Measurements from ENCODE around the gene DDX39B.

DDX39B gene

DNA sequence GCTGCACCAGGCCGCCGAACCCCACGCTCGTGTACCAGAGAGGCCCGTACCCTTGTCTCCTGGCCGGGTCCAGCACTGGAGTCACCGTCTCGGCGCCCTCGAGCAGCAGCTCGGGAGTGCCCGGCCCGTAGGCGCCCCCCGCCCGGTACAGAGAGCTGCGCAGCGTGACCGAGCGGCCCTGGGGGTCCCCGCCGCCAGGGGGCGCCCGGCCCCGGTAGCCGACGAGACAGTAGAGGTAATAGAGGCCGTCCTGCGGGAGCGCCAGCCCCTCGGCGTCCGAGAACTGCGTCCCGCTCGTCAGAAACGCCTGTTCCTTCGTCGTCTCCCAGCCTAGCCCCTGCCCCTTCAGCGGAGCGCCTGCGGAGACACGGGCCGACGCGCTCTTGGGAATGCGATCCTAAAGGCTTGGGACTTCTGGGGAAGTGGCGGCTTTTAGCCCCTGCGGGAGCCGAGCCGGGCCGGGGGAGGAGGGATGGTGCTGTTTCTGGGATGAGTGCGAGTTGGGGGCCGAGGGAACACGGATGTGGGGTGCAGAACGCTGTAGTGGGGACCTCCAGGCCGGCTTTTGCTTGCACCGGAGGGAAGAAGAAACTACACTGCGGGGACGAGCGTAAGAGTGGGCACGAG is 39.1 kb upstream of the DDX39B start:
- peak overlapping the region; percentile 65 for H3K27ac ChIP-seq (ENCODE audit: low read length)
- no peaks in the 10 kb centered on the region for H3K27me3 ChIP-seq (ENCODE audit: low read depth, low read length)
- H3K4me3 ChIP-seq (ENCODE audit: low read depth in 1 of 2, low read length in 2 of 2) = peak overlapping the region; percentile 83 to 86
- peaks cover 0 to 17% of the 10 kb centered on the region in 2 donors for H3K4me1 ChIP-seq (ENCODE audit: control insufficient read depth in 1 of 2, insufficient read depth in 2 of 2, low read length in 2 of 2)
- no peaks in the 10 kb centered on the region for H3K36me3 ChIP-seq (ENCODE audit: control insufficient read depth in 1 of 2, insufficient read depth in 2 of 2, low read length in 2 of 2)
- no peaks in the 10 kb centered on the region for H3K9me3 ChIP-seq (ENCODE audit: control insufficient read depth in 1 of 2, low read length in 2 of 2)

DNA sequence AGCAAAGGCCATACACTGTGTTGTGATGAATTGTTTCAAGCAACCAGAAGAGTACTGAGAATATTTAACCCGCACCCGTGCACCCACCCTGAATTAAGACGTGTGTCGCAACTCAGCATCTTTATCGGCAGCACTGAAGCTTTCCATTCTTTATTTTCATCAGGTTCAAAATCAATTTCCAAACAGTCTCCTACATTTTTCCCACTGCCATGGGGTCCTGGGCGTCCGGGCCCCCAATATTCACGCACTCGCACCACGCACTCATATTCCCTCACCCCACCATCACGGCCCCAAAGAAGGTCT is 38.6 kb upstream of the DDX39B start:
- Histone ChIP-seq H3K36me3 (ENCODE audit: control insufficient read depth in 1 of 2, insufficient read depth in 2 of 2, low read length in 2 of 2) (no peaks in the 10 kb centered on the region), H3K4me3 (ENCODE audit: low read depth in 1 of 2, low read length in 2 of 2) (peak overlapping the region; percentile 83 to 86), H3K27ac (ENCODE audit: low read length) (peak overlapping the region; percentile 65), H3K4me1 (ENCODE audit: control insufficient read depth in 1 of 2, insufficient read depth in 2 of 2, low read length in 2 of 2) (peaks cover 0 to 17% of the 10 kb centered on the region in 2 donors), H3K9me3 (ENCODE audit: control insufficient read depth in 1 of 2, low read length in 2 of 2) (no peaks in the 10 kb centered on the region), H3K27me3 (ENCODE audit: low read depth, low read length) (no peaks in the 10 kb centered on the region)

GRCh38 chr6:31579546-31580437 is 38.0 kb upstream of the DDX39B start:
- Histone ChIP-seq H3K36me3 (ENCODE audit: control insufficient read depth in 1 of 2, insufficient read depth in 2 of 2, low read length in 2 of 2) (no peaks in the 10 kb centered on the region), H3K4me1 (ENCODE audit: control insufficient read depth in 1 of 2, insufficient read depth in 2 of 2, low read length in 2 of 2) (peaks cover 0 to 17% of the 10 kb centered on the region in 2 donors), H3K27me3 (ENCODE audit: low read depth, low read length) (no peaks in the 10 kb centered on the region), H3K4me3 (ENCODE audit: low read depth in 1 of 2, low read length in 2 of 2) (peak overlapping the region; percentile 83 to 86), H3K9me3 (ENCODE audit: control insufficient read depth in 1 of 2, low read length in 2 of 2) (no peaks in the 10 kb centered on the region), H3K27ac (ENCODE audit: low read length) (no peak overlapping the region)

- Histone ChIP-seq H3K36me3 (ENCODE audit: control insufficient read depth in 1 of 2, insufficient read depth in 2 of 2, low read length in 2 of 2) (no peaks in the 10 kb centered on the region), H3K4me3 (ENCODE audit: low read depth in 1 of 2, low read length in 2 of 2) (no peak overlapping the region), H3K4me1 (ENCODE audit: control insufficient read depth in 1 of 2, insufficient read depth in 2 of 2, low read length in 2 of 2) (peaks cover 0 to 17% of the 10 kb centered on the region in 2 donors), H3K27me3 (ENCODE audit: low read depth, low read length) (no peaks in the 10 kb centered on the region), H3K27ac (ENCODE audit: low read length) (no peak overlapping the region), H3K9me3 (ENCODE audit: control insufficient read depth in 1 of 2, low read length in 2 of 2) (no peaks in the 10 kb centered on the region)
These were observed 37.3 kb upstream of the DDX39B start for GRCh38 chr6:31579119-31579505.

DNA sequence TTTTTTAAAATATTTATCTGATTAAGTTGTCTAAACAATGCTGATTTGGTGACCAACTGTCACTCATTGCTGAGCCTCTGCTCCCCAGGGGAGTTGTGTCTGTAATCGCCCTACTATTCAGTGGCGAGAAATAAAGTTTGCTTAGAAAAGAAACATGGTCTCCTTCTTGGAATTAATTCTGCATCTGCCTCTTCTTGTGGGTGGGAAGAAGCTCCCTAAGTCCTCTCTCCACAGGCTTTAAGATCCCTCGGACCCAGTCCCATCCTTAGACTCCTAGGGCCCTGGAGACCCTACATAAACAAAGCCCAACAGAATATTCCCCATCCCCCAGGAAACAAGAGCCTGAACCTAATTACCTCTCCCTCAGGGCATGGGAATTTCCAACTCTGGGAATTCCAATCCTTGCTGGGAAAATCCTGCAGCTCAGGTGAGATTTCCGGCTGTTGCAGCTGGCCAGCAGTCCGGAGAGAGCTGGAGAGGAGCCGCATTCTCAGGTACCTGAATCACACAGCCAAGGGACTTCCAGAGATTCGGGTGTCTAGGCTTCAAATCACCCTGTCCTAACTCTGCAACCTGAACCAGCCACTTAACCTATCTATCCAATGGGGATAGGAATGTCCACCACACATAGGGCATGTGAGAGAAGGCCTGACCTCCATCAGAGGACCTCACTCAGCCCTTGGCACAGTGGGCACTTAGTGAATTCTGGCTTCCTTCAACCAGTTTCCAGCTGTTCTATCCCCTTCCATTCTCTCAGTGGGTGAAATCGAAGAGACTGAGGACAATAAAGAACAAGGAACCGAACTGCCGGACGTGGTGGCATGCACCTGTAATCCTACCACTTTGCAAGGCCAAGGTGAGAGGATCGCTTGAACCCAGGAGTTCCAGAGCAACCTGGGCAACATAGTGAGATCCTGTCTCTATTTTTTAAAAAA is 36.6 kb upstream of the DDX39B start:
- Histone ChIP-seq H3K36me3 (ENCODE audit: control insufficient read depth in 1 of 2, insufficient read depth in 2 of 2, low read length in 2 of 2) (no peaks in the 10 kb centered on the region), H3K9me3 (ENCODE audit: control insufficient read depth in 1 of 2, low read length in 2 of 2) (no peaks in the 10 kb centered on the region), H3K27me3 (ENCODE audit: low read depth, low read length) (no peaks in the 10 kb centered on the region), H3K4me3 (ENCODE audit: low read depth in 1 of 2, low read length in 2 of 2) (no peak overlapping the region), H3K4me1 (ENCODE audit: control insufficient read depth in 1 of 2, insufficient read depth in 2 of 2, low read length in 2 of 2) (peaks cover 0 to 17% of the 10 kb centered on the region in 2 donors), H3K27ac (ENCODE audit: low read length) (no peak overlapping the region)

GRCh38 chr6:31577579-31577966 is 35.8 kb upstream of the DDX39B start:
- H3K4me1 ChIP-seq (ENCODE audit: control insufficient read depth in 1 of 2, insufficient read depth in 2 of 2, low read length in 2 of 2) = peaks cover 0 to 15% of the 10 kb centered on the region in 2 donors
- no peak overlapping the region for H3K4me3 ChIP-seq (ENCODE audit: low read depth in 1 of 2, low read length in 2 of 2)
- H3K36me3 ChIP-seq (ENCODE audit: control insufficient read depth in 1 of 2, insufficient read depth in 2 of 2, low read length in 2 of 2) = no peaks in the 10 kb centered on the region
- no peaks in the 10 kb centered on the region for H3K27me3 ChIP-seq (ENCODE audit: low read depth, low read length)
- no peak overlapping the region for H3K27ac ChIP-seq (ENCODE audit: low read length)
- H3K9me3 ChIP-seq (ENCODE audit: control insufficient read depth in 1 of 2, low read length in 2 of 2) = no peaks in the 10 kb centered on the region

- no peaks in the 10 kb centered on the region for H3K9me3 ChIP-seq (ENCODE audit: control insufficient read depth in 1 of 2, low read length in 2 of 2)
- no peak overlapping the region for H3K27ac ChIP-seq (ENCODE audit: low read length)
- H3K4me1 ChIP-seq (ENCODE audit: control insufficient read depth in 1 of 2, insufficient read depth in 2 of 2, low read length in 2 of 2) = peaks cover 0 to 12% of the 10 kb centered on the region in 2 donors
- no peaks in the 10 kb centered on the region for H3K36me3 ChIP-seq (ENCODE audit: control insufficient read depth in 1 of 2, insufficient read depth in 2 of 2, low read length in 2 of 2)
- H3K27me3 ChIP-seq (ENCODE audit: low read depth, low read length) = no peaks in the 10 kb centered on the region
- peak overlapping the region in 1 of 2 donors; percentile 45 for H3K4me3 ChIP-seq (ENCODE audit: low read depth in 1 of 2, low read length in 2 of 2)
These were observed 35.2 kb upstream of the DDX39B start for GRCh38 chr6:31576897-31577578.

DNA sequence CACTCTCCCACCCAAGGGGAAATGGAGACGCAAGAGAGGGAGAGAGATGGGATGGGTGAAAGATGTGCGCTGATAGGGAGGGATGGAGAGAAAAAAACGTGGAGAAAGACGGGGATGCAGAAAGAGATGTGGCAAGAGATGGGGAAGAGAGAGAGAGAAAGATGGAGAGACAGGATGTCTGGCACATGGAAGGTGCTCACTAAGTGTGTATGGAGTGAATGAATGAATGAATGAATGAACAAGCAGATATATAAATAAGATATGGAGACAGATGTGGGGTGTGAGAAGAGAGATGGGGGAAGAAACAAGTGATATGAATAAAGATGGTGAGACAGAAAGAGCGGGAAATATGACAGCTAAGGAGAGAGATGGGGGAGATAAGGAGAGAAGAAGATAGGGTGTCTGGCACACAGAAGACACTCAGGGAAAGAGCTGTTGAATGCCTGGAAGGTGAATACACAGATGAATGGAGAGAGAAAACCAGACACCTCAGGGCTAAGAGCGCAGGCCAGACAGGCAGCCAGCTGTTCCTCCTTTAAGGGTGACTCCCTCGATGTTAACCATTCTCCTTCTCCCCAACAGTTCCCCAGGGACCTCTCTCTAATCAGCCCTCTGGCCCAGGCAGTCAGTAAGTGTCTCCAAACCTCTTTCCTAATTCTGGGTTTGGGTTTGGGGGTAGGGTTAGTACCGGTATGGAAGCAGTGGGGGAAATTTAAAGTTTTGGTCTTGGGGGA is 34.3 kb upstream of the DDX39B start:
- H3K9me3 ChIP-seq (ENCODE audit: control insufficient read depth in 1 of 2, low read length in 2 of 2) = no peaks in the 10 kb centered on the region
- no peaks in the 10 kb centered on the region for H3K27me3 ChIP-seq (ENCODE audit: low read depth, low read length)
- no peak overlapping the region for H3K27ac ChIP-seq (ENCODE audit: low read length)
- peaks cover 0 to 6% of the 10 kb centered on the region in 2 donors for H3K4me1 ChIP-seq (ENCODE audit: control insufficient read depth in 1 of 2, insufficient read depth in 2 of 2, low read length in 2 of 2)
- H3K4me3 ChIP-seq (ENCODE audit: low read depth in 1 of 2, low read length in 2 of 2) = peak overlapping the region; percentile 32 to 45
- no peaks in the 10 kb centered on the region for H3K36me3 ChIP-seq (ENCODE audit: control insufficient read depth in 1 of 2, insufficient read depth in 2 of 2, low read length in 2 of 2)

DNA sequence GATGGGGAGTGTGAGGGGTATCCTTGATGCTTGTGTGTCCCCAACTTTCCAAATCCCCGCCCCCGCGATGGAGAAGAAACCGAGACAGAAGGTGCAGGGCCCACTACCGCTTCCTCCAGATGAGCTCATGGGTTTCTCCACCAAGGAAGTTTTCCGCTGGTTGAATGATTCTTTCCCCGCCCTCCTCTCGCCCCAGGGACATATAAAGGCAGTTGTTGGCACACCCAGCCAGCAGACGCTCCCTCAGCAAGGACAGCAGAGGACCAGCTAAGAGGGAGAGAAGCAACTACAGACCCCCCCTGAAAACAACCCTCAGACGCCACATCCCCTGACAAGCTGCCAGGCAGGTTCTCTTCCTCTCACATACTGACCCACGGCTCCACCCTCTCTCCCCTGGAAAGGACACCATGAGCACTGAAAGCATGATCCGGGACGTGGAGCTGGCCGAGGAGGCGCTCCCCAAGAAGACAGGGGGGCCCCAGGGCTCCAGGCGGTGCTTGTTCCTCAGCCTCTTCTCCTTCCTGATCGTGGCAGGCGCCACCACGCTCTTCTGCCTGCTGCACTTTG is 33.6 kb upstream of the DDX39B start, which contains the start of gene TNF:
TNF (plus strand) TSS at position 231 of the 567 bp plus-strand sequence; CDS start at position 408, 177 bp downstream.
- H3K27ac ChIP-seq (ENCODE audit: low read length) = no peak within 1 kb of the TSS
- peaks cover 0 to 3% of the 10 kb centered on the region in 2 donors for H3K4me1 ChIP-seq (ENCODE audit: control insufficient read depth in 1 of 2, insufficient read depth in 2 of 2, low read length in 2 of 2)
- H3K4me3 ChIP-seq (ENCODE audit: low read depth in 1 of 2, low read length in 2 of 2) = peak within 1 kb of the TSS; percentile 32 to 45
- H3K9me3 ChIP-seq (ENCODE audit: control insufficient read depth in 1 of 2, low read length in 2 of 2) = no peaks in the 10 kb centered on the region
- no peaks in the 10 kb centered on the region for H3K27me3 ChIP-seq (ENCODE audit: low read depth, low read length)
- H3K36me3 ChIP-seq (ENCODE audit: control insufficient read depth in 1 of 2, insufficient read depth in 2 of 2, low read length in 2 of 2) = no peaks in the 10 kb centered on the region

Measured in muscle layer of duodenum (tissue), 2 donors.